ENCODE measurements around the gene BAIAP2L1.
A peak's percentile ranks its signal among the peaks of the same experiment; 100 is the strongest.
"Not testable (repeated sequence)": the region's sequence is repeated elsewhere in the genome, so short reads cannot be mapped to it uniquely, and the experiment has no call there.

Gene BAIAP2L1

DNA sequence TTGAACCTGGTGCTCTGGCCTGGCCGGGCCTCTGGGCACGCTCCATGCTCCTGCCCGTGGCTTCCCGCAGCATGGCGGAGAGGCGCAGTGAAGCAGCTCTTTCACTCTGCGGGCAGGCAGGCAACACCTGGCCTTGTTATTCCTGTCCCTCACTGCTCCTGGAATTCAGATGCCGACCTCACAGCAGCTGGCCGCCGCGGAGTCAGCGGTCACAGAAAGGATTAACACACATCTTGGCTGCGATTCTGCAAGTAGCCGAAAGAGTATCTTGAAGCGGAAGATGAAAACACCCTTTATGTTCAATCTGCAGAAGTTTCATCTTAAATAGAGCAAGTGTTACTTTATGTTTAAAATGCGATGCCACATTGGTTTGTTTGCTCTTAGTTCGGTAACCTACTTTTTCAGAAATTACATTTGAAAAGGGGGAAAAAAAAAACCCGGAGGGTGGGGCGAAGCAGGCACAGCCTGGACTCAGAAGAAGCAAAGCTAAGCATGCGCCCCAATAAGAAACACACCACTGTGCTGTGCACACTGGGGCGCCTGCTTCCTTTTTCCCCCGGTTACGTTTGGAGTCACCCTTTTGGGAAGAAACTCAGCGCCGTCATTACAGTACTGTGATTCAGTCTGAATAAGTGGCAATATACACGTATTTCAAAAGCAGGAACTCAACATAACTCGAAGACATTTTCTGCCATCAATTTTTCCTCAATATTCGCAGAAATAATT lies 77.1 kb downstream of the BAIAP2L1 start:
- peak in 3 of 56 donors; percentile 1 to 8 (median 4) for DNase-seq

DNA sequence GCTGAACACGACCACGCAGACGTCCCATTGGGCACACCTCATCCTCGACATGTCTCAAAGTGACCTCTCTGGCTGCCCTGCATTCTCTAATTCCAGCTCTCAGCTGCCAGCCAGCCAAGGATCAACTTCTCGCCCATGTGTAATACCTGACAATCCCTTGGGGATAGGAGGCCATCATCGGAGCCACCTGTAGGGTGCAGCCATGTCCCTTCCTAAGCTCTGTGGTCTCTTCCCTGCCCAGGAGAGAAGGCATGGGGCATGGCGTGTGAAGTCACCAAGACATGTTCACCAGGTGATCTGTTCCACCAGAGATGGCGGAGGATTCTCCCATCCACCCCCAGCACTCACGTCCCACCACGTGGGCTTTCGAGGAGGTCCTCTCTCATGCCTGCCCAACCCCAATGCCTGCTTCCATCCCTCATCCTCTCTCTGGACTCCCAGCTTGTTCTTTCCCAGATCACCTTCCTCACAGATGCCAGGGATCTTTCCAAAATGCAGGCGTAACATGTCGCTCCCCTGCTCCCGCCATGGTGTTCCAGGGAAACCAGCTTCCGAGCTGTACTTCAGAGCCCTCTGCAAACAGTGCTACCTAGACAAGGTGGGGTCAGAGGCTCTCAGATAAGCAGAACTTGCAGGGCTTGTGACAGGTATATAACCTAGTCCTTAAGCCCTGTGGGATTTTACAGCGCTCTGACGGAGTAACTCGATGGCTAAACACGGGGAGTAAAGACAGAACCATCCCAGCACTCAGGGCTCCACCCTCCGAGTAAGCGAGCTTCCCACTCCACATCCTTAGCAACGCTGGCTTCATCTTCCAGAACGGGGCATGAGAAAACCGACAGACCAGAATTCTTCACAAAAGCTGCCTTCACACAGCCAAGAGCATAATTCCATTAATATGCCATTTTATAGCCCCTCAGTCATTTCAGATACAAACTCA lies 78.3 kb downstream of the BAIAP2L1 start:
- DNase-seq = peak in 2 of 56 donors; percentile 2 to 24

DNA sequence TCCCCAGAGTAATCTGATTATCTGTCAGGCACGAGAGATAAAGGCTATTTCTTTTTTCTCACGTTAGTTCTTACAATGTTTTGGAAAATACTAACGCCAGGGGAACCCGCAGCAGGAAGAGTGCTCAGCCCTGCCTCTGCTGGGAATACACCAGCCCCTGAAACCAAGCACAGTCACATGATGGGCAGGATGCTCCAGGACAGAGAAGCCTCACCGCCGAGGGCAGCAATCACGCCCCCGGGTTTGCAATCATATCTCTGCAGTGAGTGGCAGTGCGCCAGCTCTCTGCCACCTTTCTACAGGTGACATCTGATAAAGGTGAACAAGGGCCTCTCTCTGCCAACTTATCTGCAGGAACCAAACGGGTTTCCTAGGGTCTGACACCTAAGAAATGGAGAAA lies 79.6 kb downstream of the BAIAP2L1 start:
- DNase-seq = no peak

DNA sequence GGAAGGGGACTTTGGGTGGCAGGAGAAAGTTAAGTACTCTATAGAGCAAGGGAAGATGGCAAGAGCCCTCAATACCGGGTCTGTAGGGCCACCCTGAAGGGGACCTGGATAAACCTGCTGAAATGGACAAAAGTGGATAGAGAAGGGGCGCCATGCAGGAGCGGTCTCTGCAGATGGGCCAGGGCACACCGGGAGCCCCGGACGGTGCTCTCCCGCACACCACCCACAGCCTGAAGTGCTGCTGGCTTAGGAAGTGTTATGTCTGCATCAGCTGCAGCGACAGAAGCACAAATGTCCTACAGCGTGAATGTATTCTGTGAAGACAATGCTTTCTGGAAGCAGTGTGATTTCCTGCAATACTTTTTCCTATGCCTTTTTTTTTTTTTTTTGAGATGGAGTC lies 81.7 kb downstream of the BAIAP2L1 start:
- no peak for DNase-seq

DNA sequence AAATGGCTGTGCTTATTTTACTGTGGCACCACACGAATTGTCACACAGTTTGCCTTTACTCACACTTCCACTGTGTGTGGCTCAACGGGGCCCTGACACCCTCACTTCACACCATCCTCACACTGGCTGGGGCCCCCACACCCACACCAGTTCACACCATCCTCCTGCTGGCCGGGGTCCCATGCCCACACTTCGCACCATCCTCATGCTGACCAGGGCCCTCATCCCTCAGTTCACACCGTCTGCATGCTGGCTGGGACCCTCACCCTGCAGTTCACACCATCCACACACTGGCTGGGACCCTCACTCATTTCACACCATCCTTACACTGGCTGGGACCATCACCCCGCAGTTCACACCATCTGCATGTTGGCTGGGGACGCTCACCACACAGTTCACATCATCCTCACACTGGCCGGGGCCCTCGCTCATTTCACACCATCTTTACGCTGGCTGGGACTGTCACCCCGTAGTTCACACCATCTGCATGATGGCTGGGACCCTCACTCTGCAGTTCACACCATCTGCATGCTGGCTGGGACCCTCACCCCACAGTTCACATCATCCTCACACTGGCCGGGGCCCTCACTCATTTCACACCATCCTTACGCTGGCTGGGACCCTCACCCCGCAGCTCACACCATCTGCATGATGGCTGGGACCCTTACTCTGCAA lies 83.4 kb downstream of the BAIAP2L1 start:
- DNase-seq = no peak

DNA sequence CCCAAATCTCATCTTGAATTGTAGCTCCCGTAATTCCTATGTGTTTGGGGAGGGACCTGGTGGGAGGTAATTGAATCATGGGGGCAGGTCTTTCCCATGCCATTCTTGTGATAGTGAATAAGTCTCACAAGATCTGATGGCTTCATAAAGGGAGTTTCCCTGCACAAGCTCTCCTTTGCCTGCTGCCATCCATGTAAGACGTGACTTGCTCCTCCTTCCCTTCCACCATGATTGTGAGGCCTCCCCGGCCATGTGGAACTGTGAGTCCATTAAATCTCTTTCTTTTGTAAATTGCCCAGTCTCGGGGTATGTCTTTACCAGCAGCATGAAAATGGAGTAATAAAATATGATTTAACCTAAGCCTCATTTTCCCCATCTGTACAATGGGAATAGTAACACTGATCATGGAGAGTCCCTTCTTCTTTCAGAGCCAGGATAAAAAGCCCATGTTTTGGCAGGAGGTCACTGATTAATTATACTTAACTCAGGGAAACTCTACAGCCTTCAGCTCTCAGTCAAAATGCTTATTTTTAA lies 84.8 kb downstream of the BAIAP2L1 start:
- DNase-seq = not testable (repeated sequence)

DNA sequence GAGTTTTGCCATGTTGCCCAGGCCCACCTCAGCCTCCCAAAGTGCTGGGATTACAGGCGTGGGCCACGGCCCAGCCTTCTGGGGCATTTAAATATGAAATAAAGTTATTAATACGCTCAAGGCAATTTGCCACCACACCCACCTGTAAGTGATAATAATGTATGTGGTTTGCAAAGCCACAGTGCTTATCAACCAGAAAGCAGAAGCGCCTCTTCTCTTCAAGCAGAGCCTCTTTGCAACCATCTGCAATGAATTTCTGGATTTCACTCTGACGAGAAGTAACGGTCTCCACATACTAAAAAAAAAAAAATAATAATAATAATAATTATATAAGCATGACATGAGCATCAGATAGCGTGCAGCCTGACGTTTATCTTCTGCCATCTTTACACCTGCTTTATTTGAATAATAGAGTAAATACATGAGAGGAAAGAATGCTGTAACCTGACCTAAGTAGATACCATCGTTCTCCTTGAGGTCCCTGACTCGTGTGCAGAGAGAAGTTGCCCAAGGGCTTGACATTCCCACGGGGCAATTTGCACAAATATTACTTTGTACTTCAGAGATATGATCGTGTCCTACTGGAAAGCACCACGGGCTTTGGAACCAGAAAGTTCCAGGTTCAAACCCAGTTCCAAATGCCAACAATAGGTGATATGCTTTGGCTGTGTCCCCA lies 85.4 kb downstream of the BAIAP2L1 start:
- DNase-seq = no peak

DNA sequence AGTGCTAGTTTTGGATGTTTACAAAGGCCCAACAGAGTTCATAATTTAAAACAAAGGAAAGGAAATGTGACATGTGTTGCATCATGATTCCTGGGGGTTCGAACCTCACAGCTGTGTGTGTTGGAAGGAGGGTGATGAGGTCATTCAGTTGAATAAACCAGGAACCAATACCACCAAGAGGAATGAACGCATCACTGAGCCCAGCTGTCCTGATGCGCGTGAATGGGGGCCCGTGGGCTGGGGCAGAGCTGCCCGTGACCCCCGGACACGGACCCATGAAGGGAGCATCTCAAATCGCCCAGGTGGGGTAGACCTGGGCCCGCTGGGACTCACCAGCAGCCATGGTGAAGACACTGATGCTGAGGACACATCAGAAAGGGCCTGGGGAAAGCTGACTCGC lies 86.4 kb downstream of the BAIAP2L1 start:
- no peak for DNase-seq

DNA sequence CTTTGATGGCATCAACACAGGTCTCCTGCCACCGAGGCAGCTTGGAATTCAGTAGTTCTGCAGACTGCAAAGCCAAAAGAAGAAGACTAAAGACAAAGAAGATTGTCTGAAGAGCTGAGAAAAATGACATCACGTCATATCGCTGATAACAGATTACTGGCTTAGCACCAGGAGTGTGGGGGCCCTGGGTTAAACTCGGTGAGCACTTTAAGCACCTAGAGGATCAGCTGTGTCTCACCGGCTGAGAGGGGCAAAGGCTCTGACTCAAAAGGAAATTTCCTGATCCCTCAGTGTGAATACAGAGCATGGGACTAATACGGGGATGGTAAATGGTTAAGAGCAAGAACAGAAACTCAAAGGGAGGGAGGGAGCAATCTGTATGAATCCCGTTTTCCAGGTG lies 88.7 kb downstream of the BAIAP2L1 start:
- no peak for DNase-seq

DNA sequence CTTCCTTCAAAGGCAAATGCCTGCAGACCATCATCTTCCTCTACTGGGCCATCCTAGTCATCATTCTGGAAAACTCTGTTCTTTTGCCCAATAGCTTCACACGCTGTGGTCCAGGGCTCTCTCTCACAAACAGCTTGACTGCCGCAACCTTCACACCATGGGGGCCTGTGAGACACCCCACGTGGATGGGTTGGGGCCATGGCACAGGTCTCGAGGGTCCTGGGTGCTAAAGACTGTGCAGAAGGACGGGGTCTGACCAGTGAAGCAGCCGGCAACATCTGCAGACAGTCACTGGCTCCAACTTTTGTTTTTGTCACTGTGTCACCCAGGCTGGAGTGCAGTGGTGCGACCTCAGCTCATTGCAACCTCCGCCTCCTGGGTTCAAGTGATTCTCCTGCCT lies 91.3 kb downstream of the BAIAP2L1 start:
- DNase-seq = no peak

DNA sequence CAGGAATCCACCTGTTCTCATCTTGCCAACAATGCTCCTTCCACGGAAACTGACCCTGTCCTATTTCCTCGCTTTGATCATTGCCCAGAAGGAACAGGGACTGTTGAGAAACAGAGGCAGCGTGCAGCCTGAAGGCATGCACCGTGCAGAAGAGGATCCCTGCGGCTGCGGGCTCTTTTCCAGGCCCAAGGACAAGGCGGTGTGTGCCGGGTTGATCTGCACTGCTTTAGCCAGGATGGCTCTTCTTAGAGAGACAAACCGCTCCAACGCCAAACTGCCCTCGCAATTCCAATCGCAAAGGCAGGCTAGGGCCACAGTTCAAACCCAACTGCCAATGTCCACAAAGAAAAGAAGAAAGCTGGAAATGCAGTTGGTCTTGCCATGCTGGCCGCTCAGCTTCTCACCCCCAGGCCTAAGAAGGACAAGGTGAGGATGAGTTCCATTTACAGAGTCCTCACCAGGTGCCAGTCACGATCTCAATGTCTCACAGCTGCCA lies 92.9 kb downstream of the BAIAP2L1 start:
- no peak for DNase-seq

DNA sequence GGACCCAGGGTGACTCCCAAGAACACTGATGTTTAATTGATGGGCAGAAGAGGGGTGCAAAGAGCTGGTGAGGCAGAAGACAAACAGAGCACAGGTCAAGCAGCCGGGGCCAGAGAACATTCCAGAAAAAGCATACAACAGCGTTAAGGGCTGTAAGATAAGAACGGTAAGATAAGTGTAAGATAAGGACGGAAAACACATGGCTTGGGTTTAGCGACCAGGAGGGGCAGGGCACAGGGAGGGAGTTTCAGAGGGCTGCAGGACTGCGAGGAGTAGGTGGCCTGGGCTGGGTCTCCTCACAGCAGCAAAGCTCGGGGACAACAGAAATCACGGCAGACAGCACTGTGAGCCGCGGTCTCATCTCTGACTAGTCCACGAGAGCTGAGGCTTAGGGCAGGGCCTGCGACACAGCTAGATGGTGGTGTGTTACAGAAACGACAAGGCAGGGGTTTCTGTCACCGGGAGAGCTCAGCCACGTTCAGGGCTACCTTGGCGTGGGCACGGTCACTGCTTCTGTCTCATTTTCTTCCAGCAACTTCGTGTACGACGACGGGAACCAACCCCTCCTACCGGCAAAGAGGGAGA lies 94.8 kb downstream of the BAIAP2L1 start:
- no peak for DNase-seq

DNA sequence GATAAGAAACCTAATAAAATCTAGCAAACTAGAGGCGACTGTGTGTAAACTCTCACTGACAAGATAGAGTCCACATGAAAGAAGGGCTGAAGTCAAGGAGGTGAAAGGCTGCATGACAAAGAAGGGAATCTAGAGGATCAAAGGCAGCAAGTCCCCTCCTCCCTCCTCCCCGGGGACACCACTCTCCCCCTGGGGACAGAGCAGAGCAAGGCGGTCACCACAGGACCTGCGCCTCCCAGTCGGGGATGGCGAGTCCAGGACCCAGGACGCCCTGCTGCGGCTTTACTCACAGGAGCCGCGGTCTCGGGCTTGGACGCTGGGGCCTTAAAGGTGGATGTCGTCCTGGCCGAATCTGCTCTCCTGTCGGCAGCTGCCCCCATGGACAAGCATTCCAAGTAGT lies 97.0 kb downstream of the BAIAP2L1 start:
- no peak for DNase-seq

DNA sequence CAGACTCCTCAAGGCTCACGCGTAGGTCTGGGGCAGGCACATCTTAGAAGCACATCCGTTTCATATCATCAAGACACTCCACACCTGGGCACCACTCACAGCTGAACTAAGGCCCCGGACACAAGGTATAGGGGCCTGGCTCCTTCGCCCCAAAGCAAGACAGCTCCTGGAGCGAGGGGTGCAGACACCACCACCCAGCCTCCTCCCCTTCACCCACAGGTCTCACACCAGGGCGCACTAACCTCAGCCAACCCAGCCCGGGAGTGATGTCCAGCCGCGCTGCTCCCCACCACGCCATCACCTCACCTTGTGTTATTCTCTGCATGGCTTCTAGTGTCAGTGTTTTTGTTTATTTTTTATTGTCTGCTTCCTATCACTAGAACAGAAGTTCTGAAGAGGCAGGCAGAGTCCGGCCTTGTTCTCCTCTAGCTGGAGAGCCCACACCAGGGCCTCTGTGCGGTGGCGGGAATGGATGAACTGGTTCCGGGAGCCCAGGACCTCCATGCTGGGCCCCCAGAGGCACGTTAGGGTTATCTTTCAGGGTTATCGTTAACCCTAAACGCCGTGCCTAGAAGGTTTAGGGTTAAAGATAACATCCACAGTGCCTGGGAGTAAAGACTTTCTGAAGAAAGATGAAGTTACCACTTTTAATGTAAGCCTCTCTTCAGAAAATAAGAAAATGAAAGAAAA lies 97.6 kb downstream of the BAIAP2L1 start:
- no peak for DNase-seq

DNA sequence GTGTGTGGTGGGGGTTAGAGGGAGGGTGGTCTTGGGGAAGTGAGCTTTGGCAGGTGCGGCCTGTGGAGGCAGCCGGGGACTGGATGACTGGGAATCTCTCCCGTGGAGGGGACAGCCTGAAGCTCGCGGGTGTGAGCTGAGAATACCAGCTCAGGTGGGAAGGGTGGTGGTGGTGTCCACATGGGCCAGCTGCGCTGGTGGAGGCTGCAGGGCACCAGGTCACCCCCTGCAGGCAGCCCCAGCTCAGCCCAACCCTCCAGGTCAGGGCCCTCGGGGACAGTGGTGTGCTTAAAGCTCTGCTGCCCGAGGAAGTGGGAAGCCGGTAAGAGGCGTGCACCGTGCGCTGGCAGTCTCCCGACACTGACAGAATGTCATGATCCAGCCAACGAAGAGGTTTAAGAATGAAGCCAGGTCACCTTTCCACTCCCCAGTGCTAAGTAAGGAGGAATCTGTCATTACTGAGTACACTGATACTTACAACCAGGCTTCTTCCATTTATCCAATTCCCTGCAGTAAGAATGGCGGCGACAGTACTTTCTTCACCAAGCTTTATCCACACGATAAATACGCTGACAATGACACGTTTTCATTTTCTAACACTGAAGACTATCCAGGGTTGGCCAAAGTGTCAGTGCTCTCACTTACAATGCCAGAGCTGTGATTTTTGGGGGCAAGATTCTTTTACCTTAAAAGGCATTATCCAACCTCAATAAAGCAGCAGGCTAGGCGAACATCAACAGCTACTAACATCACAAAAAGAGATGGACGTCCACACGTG lies 99.0 kb downstream of the BAIAP2L1 start:
- DNase-seq = no peak

DNA sequence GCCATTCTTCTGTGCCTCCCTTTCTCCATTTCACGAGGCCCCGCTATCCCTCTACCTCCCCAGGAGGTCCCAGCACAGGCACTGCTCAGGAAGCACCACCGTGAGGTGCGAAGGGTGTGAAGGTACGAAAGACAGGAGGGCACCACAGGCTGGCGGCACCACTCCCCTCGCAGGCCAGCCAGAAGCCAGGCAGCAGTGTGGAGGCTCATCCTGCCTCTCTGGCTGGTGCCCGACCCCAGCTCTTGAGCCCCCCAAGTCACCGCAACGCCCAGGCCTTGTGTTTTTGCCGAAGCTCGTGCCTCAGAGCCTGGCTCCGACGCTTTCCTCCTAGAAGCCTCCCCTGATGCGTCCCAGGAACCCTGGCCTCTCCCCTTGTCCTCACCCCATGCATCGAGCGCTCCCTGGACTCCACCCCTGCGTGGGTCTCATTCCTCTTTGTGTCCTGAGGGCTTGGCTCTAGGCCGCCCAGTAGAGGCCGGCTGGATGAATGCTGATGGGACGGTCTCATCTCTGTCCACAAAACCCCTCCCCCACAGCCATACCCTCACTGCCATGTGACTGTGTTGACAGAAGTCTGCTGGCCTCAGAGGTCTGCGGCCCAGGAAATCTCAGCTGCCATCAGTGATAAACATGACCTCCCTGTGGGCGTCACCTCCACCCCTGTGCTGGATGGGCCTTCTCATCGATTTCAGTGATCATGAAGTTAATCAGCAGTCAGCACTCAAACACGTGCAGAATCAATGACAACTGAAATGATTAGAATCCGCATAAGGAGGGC lies 100.1 kb downstream of the BAIAP2L1 start:
- DNase-seq = no peak

DNA sequence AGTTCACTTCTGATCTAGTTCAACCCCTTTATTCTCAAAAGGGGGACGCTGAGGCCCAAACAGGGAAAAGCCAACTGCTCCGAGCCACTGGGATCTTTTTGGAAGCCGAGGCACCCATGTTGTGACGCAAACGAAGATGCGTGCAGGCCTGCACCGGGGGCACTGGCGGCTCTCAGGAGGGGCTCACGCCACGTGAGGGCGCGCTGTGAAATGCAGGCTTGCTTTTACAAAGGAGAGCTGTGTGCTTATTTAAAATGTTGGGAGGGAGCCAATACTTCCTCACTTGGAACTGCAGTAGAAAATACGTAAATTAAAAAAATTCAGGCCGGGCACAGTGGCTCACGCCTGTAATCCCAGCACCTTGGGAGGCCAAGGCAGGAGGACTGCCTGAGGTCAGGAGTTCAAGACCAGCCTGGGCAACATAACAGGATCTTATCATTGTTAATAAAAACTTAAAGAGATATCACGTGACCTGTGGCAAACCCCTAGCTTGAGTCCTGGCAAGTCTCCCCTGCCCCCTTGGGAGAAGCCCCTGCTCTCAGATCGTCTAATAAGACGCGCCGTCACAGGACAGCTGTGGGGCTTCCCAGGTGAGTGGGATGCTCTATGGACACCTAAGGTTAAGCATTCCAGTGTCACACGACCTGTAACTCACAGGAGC lies 103.1 kb downstream of the BAIAP2L1 start:
- DNase-seq = no peak

DNA sequence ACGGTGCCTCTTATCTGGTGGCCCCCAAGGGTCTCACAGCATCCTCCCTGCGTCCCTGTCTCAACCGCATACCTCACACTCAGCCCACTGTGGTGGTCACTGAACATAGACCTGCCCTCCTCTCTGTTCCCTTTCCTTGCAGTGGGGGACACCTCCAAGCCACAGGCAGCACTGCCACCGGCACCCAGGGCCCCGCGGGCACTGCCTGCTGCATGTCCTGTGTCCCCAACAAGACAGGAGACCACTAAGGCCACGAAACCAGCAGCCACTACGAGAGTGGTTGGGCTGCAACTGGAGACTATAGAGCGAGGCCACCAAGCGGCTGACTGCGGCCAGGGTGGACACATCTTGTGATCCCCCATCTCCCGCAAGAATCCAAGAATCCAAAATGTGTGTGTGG lies 104.1 kb downstream of the BAIAP2L1 start:
- no peak for DNase-seq

Data from nucleus accumbens (tissue), 56 donors.